Activated CD4-positive, alpha-beta T cell treated with anti-CD3 and anti-CD28 coated beads, Interleukin-2, amount 50 U/mL, for 24 hours (primary cell): ENCODE results near the gene LRRC46.

Experiments used
- DNase-seq, 2 donors: peaks; one replicate each; pipeline ENCODE4 v3.0.0-alpha.2; 2020; ENCODE audit warnings: low read depth in 1 of 2, low spot score in 1 of 2

Gene LRRC46

GRCh38 chr17:47850692-47851573 lies 19.5 kb downstream of the LRRC46 start, which contains the start of gene SP6:
SP6 (minus strand) TSS chr17:47851163; CDS start chr17:47848429, 2,734 bp downstream.
- peak; percentile 27 to 38 for DNase-seq

DNA sequence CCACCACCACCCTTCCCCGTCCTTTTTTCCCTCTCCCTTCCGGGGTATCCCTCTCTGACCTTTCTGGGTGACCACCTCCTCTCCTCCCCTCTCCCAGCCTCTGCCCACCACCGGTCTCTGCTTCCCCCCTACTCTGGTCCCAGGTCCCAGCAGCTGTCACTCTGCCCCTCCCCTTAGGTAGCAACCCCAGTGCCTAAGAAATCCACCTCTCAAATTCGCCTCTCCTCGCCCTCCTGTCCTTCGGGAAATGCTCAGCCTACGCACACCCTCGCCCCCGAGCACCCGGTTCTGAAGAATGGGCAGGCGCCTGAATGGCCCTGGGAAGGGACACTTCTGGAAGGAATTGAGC lies 20.3 kb downstream of the LRRC46 start:
- no peak for DNase-seq

- no peak for DNase-seq
Measured at GRCh38 chr17:47852113-47852949, 20.9 kb downstream of the LRRC46 start.

- no peak for DNase-seq
Measured at GRCh38 chr17:47853616-47854015, 22.1 kb downstream of the LRRC46 start.

- DNase-seq: no peak
Measured at GRCh38 chr17:47855737-47856136, 24.3 kb downstream of the LRRC46 start.

DNA sequence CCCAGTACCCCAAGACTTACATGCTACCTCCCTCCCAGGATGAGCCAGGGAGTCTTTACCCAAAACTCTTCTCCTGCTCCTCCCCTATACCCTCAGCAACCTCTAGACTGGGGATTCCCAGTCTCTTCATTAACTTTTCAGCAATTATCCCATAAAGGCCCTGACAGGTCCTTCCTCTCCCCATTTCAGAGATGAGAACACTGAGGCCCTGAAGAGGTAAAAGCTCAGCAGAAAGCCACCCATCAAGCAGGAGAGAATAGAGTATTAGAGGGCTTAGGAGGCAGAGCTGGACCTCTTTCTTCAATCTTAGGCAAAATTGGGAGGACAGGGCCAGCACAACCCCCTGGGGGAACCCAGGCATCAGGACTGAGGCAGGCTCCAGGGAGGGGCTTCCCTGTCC lies 25.4 kb downstream of the LRRC46 start:
- no peak for DNase-seq

- DNase-seq: no peak
Measured at GRCh38 chr17:47857551-47858455, 26.3 kb downstream of the LRRC46 start.

- no peak for DNase-seq
Measured at GRCh38 chr17:47860386-47860785, 28.9 kb downstream of the LRRC46 start.

DNA sequence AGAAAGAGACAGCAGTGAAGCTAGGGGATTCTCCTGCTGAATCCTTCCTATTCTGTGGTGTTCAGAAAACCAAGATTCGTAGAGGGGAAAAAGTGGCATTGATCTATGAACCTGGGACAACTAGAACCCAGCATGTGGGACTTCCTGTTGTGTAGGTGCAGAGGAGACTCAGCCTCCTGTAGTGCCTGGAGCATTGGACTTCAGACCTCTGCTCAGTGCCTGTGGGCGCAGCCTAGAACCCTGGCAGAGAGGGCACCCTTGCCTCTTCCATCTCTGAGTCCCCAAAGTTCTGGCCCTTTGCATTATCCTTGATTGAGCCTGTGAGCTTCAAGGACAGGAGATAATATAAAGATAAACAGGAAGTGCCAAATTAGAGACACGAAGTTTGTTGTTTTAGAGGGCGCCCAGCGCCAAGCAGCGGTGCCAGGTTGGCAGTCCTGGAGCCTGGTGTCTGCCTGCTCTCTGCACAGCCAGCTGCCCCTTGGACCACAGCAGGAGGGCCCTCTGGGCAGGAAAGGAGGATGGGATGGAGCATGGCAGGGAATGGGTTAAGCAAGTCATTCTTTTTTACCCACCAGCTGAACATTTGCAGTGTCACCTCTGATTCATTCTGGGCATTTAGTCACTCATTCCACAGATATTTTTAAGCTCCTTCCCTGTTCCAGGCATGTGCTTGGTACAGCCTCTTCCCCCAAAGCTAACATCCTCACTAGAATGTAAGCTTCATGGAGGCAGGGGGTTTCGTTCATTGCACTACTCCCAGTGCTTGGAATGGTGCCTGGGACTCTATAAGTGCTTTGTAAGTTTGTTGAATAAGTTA lies 31.4 kb downstream of the LRRC46 start:
- DNase-seq: no peak

GRCh38 chr17:47864791-47865216 lies 33.3 kb downstream of the LRRC46 start:
- DNase-seq: no peak

DNA sequence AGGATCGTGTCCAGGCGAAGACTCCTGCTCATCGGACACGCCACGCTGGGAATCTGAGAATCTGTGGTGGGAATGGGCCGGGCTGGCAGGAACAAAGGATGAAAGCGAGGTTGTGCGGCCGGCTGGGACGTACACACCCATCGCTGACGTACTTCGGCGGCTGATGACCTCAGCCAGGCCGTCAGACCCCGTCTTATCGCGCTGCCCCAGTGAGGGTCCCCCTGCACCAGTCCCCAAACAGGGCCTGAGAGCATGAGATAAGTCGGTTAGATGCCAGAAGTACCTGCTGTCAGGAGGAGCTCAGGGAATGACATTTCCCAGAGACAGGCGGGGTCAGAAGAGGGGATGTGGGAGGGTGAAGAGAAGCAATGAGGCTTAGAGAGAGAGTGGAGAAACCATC lies 35.5 kb downstream of the LRRC46 start:
- no peak for DNase-seq

DNA sequence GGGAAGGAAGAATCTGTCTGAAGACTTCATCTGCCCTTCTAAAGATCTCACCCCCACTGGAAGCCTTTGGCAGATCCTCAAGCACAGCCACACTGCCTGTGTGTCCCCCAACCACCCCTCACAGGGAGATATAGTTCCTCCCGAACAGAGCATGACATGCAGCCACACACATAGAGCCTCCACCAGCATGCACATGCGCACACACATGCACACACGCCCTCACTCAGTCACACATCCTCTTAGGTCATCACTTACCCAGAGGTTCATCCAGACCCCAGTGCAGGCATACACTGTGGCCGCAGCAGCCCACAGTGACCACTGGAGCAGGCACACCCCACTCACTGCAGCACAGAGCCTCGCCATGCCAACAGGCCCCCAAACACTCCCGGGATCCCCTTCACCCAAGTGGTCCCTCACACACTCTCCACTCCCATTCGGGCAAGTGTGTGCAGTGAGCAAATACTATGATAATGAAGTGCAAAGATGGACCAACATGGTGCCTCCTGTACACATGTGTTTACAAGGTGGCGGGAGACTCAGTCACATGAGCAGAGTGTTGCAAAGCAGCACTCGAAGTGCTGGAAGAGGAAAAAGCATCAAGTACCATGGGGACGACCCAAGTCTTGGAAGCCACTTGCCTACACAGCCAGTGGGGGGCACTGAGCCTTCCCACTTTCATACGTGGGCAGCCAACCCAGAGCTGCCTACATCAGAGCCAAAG lies 36.5 kb downstream of the LRRC46 start:
- no peak for DNase-seq

GRCh38 chr17:47869114-47869513 lies 37.6 kb downstream of the LRRC46 start:
- no peak for DNase-seq

DNA sequence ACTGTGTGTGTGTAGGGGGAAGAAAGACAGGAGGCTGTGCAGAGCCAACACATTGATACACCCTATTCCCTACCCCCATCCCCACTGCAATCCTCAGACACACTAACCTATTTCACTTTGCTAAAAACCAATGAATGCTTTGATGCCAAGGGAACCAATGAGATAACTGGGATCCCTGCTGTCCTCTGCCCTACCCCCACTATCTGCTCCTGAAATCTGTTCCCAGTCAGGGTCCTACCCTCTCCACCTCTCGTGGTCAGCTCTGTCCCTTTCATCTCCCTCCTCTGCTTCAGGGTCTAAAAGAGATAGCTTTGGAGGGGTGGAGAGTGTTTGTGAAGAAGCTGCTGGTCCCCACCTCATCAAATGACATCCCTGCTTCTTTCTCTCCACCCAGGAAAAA lies 38.6 kb downstream of the LRRC46 start:
- DNase-seq: no peak

- no peak for DNase-seq
Measured at GRCh38 chr17:47871048-47871447, 39.6 kb downstream of the LRRC46 start.

DNA sequence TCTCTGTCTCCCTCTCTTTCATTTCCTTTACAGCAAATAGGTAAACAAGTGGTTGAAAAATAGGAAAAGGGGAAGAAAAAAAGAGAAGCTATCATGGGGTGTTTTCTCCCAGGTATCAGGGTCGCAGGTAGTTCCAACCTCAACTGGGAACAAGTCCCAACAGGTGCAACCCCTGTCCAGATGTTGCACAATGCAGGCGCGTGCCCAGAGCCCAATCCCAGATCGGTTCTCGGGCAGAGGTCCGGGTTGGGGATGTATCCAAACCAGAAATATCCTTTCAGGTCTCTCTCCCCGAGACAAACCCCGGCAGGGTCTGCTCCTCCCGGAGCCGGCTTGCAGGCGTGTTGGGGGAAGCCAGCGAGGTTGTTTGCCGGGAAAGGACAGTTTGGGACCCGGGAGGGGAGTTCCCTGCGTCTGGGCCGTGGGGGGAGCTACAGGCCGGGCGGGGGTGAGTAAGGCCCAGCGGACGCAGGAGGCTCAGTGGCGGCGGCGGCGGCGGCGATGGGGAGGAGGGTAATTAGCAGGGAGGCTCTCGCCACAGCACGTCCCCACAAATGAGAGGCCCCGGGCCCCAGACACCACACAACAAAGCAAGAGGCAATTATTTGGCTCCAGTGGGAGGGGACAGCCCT lies 40.7 kb downstream of the LRRC46 start:
- DNase-seq: no peak

GRCh38 chr17:47872651-47873161 lies 41.2 kb downstream of the LRRC46 start:
- DNase-seq: no peak

- no peak for DNase-seq
Measured at GRCh38 chr17:47873200-47874090, 42.0 kb downstream of the LRRC46 start.
